ENCODE results near the gene ELP4. TPM values are rescaled to one million over a fixed set of nuclear protein-coding genes. Genes with fewer than 3 reads are reported as not detected.
"Not testable (repeated sequence)": the region's sequence is repeated elsewhere in the genome, so short reads cannot be mapped to it uniquely, and the experiment has no call there.

ELP4 gene
- total RNA-seq, 2 donors from 2014 or later: 22.7 to 30.0 TPM

DNA sequence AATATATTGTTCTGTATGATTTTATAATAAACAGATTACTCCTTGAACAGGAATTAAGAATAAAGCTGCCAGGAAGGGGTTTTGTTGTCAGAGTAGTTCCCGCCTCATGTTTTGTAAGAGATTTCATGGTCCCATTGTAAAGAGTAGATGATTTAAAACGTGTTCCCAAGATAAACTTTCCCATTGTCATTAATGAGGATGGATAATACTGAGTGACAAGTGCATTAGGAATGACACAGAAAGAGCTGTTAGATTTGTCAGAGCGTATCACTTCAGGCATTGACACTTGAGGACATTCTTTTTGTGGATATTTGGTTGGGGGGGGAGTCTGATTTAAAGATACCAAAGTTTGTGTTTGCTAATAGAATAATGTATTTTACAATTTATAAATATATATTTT, 154.6 kb downstream of the ELP4 start:
- Mint-ChIP-seq H3K27ac (no peak overlapping the region), H3K27me3 (ENCODE audit: low read depth) (no peaks in the 10 kb centered on the region), H3K4me1 (ENCODE audit: low read depth) (no peaks in the 10 kb centered on the region), H3K36me3 (ENCODE audit: insufficient read depth in 2 of 2) (no peaks in the 10 kb centered on the region), H3K9me3 (no peaks in the 10 kb centered on the region), H3K4me3 (no peak overlapping the region)
- DNase-seq: no peak
- no peak for ATAC-seq (replicated peaks in 1 of 2)

DNA sequence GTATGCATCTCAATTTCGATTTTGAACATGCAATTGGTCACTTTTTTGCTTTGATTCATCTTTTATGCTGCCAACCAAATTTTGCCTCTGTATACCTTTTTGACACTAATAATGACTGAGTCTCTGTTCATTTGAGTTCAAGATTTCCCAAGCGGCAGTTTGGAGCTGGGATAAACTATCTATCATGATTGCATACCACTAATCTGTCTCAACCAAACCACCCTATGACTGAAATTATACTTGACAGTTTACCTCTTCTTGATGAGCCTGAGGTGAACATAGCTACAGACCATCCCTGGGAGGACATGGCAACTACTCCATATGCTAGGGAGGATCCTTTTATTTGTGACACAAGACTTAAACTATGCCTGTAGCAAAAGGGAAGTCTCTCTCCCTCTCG, 155.4 kb downstream of the ELP4 start:
- Mint-ChIP-seq H3K27me3 (ENCODE audit: low read depth) (no peaks in the 10 kb centered on the region), H3K27ac (no peak overlapping the region), H3K9me3 (peaks cover 0 to 2% of the 10 kb centered on the region in 2 donors), H3K4me3 (no peak overlapping the region), H3K4me1 (ENCODE audit: low read depth) (no peaks in the 10 kb centered on the region), H3K36me3 (ENCODE audit: insufficient read depth in 2 of 2) (no peaks in the 10 kb centered on the region)
- no peak for DNase-seq
- no peak for ATAC-seq (replicated peaks in 1 of 2)

DNA sequence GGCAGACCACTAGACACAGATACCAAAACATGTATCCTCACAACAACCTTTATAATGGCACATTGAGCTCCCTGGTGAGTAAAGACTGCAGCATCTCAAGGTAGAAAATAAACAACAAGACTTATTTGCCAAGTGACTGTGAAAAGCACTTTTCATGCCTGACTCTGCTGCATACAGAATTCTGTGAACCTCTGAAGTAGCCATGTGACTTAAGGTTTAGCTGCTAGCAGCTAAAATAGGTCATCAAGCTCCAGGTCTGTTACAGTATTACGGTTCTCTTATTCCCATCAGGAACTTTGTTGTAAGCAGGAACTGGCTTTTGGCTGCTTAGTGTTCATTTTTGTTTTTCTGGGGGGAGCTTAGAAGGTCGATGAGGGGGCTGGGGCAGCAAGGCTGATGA, 162.1 kb downstream of the ELP4 start:
- no peaks in the 10 kb centered on the region for H3K27me3 Mint-ChIP-seq (ENCODE audit: low read depth)
- H3K4me3 Mint-ChIP-seq: no peak overlapping the region
- H3K27ac Mint-ChIP-seq: no peak overlapping the region
- ATAC-seq (replicated peaks in 1 of 2): no peak
- DNase-seq: no peak
- H3K36me3 Mint-ChIP-seq (ENCODE audit: insufficient read depth in 2 of 2): no peaks in the 10 kb centered on the region
- H3K9me3 Mint-ChIP-seq: peaks cover 0 to 4% of the 10 kb centered on the region in 2 donors
- no peaks in the 10 kb centered on the region for H3K4me1 Mint-ChIP-seq (ENCODE audit: low read depth)

DNA sequence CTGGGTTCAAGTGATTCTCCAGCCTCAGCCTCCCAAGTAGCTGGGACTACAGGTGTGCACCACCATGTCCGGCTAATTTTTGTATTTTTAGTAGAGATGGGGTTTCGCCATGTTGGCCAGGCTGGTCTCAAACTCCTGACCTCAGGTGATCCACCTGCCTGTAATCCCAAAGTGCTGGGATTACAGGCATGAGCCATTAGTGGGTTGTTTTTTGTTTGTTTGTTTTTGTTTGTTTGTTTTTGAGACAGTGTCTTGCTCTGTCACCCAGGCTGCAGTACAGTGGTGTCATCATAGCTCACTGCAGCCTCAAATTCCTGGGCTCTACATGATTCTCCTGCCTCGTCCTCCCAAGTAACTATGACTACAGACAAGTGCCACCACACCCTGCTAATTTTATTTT, 163.5 kb downstream of the ELP4 start:
- not testable (repeated sequence) for H3K27ac Mint-ChIP-seq; DNase-seq; H3K36me3 Mint-ChIP-seq (ENCODE audit: insufficient read depth in 2 of 2); H3K4me1 Mint-ChIP-seq (ENCODE audit: low read depth); H3K9me3 Mint-ChIP-seq; ATAC-seq (replicated peaks in 1 of 2); H3K4me3 Mint-ChIP-seq; H3K27me3 Mint-ChIP-seq (ENCODE audit: low read depth)

DNA sequence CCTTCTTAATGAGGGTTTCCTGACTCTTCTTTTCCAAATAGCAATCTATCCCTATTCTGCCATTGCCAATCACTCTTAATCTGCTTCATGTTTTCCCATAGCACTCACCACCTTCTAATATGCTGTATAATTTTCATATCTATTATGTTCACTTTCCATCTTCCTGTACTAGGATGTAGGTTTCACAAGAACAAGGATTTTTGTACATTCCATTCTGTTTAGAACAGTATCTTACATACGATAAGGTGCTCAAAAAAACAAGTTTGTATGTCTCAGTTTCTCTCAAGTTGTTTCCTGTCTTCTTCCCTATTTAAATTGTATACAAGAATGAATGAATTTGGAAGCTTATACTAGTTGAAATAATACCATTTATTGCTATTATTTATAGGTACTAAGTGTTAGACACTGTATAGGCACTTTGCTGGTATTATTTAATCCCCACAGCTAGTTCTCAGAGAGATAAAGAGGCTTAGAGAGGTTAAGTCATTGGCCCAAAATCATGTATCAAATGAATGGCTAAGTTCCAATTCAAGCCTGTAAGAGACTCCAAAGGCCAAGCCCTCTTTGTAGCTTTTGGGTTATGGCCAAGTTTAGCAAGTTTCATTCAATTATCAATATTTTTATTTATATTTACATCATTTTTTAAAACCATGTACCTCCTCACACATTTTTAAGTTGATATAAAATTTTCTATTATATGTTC, 166.9 kb downstream of the ELP4 start:
- no peaks in the 10 kb centered on the region for H3K4me1 Mint-ChIP-seq (ENCODE audit: low read depth)
- DNase-seq (no peak), ATAC-seq (replicated peaks in 1 of 2) (no peak)
- no peak overlapping the region for H3K4me3 Mint-ChIP-seq
- peaks cover 0 to 1% of the 10 kb centered on the region in 2 donors for H3K9me3 Mint-ChIP-seq
- H3K27me3 Mint-ChIP-seq (ENCODE audit: low read depth): no peaks in the 10 kb centered on the region
- peak overlapping the region; percentile 44 for H3K27ac Mint-ChIP-seq
- peaks cover 1 to 2% of the 10 kb centered on the region in 2 donors for H3K36me3 Mint-ChIP-seq (ENCODE audit: insufficient read depth in 2 of 2)

DNA sequence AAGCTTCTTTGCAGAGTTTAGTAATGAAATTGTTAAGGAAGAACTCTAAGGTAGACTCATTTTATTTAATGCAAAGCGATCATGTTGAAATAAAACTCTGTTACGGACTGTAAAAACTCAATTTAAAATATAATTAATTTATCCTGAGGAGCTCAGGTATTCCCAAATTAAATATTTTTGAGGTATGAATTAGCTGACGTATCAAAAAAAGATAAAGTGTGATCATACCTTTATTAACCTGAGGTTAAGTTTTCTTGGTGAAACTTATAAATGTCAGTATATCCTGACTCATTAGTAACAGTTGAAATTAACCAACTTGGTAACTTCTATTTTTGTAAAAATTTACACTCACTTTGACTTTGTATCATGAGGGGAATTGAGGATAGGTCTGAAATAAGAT, 171.2 kb downstream of the ELP4 start:
- Mint-ChIP-seq H3K4me1 (ENCODE audit: low read depth) (no peaks in the 10 kb centered on the region), H3K9me3 (peaks cover 0 to under 1% of the 10 kb centered on the region in 2 donors), H3K27ac (no peak overlapping the region), H3K36me3 (ENCODE audit: insufficient read depth in 2 of 2) (peaks cover 1 to 2% of the 10 kb centered on the region in 2 donors), H3K27me3 (ENCODE audit: low read depth) (no peaks in the 10 kb centered on the region), H3K4me3 (no peak overlapping the region)
- DNase-seq: no peak
- no peak for ATAC-seq (replicated peaks in 1 of 2)

DNA sequence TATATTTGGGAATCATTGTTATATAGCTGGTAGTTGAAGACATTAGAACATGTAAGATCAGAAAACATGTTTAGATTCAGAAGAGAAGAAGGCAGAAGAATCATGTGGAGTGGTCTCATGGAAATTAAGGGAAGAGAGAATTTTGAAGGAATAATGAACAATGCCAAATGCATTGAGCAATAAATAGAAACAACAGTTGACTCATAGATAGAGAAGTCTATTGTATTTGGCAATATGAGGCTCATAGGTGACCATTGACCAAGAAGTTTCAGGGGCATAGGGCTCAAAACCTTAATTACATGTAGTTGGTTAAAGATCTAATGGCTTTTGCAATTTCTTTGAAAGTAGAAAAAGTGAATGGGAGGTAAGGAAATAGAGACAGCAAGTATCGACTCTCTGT, 177.7 kb downstream of the ELP4 start:
- no peaks in the 10 kb centered on the region for H3K27me3 Mint-ChIP-seq (ENCODE audit: low read depth)
- ATAC-seq (replicated peaks in 1 of 2): no peak
- no peaks in the 10 kb centered on the region for H3K36me3 Mint-ChIP-seq (ENCODE audit: insufficient read depth in 2 of 2)
- no peaks in the 10 kb centered on the region for H3K4me1 Mint-ChIP-seq (ENCODE audit: low read depth)
- H3K9me3 Mint-ChIP-seq: no peaks in the 10 kb centered on the region
- H3K27ac Mint-ChIP-seq: no peak overlapping the region
- DNase-seq: no peak
- H3K4me3 Mint-ChIP-seq: no peak overlapping the region

DNA sequence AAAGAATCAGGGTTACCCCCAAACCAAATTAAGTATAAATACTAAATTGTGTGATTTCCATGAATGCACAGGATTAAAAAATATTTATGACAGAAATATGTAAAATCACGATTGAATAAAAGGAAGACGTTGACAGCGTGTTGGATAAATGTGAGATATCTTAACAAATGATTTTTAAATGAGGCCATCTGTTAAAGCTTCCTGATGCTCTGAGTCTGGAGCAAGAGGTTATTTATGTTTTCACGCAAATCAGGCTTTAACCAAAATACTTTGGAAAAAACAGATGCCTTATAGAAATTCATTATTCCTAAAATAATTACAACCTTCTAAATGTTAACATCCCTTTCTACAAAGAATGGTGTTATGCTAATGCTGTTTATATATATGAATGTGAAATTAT, 178.3 kb downstream of the ELP4 start:
- Mint-ChIP-seq H3K27ac (no peak overlapping the region), H3K9me3 (no peaks in the 10 kb centered on the region), H3K36me3 (ENCODE audit: insufficient read depth in 2 of 2) (peaks cover 0 to 2% of the 10 kb centered on the region in 2 donors), H3K27me3 (ENCODE audit: low read depth) (no peaks in the 10 kb centered on the region), H3K4me1 (ENCODE audit: low read depth) (no peaks in the 10 kb centered on the region), H3K4me3 (no peak overlapping the region)
- DNase-seq: no peak
- no peak for ATAC-seq (replicated peaks in 1 of 2)

DNA sequence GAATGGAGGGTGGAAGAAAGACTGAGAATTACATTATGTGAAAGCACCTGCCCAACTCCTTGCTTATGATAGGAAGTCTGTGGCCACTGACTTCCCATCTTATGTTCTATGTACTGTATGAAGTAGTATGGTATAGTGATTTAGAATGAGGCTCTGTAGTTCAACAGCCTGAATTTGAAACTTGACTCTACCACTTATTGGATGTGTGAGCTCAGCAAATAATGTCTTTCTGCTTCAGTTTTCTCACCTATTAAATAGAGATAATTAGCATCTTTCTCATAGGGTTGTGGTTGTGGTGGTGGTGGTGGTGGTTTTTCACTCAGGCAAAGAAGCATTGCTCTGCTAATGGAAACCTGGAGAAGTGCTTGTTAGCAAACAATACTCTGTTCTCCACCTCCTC, 180.0 kb downstream of the ELP4 start:
- Mint-ChIP-seq H3K4me3 (no peak overlapping the region), H3K9me3 (peaks cover 0 to 2% of the 10 kb centered on the region in 2 donors), H3K27ac (no peak overlapping the region), H3K27me3 (ENCODE audit: low read depth) (no peaks in the 10 kb centered on the region), H3K36me3 (ENCODE audit: insufficient read depth in 2 of 2) (peaks cover 0 to 3% of the 10 kb centered on the region in 2 donors), H3K4me1 (ENCODE audit: low read depth) (no peaks in the 10 kb centered on the region)
- ATAC-seq (replicated peaks in 1 of 2): no peak
- no peak for DNase-seq

DNA sequence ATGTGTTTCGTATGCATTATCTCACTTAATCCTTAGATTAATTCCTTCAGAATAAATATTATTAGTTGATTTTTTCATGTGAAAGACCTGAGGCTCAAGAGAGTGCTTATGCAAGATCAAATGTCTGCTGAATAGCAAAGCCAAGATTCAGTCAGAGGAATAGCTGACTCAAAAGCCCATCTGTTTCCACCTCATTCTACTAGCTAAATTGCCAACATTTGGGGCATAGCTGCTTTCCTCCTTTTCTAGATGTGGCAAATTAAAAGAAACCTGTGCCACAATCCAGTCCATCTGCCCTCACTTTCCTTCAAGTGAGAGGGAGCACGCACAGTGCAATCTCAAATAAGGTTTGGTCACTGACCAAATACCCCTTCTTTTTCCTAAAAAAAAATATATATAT, 180.5 kb downstream of the ELP4 start:
- DNase-seq (no peak), ATAC-seq (replicated peaks in 1 of 2) (no peak)
- Mint-ChIP-seq H3K4me1 (ENCODE audit: low read depth) (no peaks in the 10 kb centered on the region), H3K27me3 (ENCODE audit: low read depth) (no peaks in the 10 kb centered on the region), H3K36me3 (ENCODE audit: insufficient read depth in 2 of 2) (peaks cover 0 to 3% of the 10 kb centered on the region in 2 donors), H3K27ac (no peak overlapping the region), H3K9me3 (peaks cover 0 to 2% of the 10 kb centered on the region in 2 donors), H3K4me3 (no peak overlapping the region)

DNA sequence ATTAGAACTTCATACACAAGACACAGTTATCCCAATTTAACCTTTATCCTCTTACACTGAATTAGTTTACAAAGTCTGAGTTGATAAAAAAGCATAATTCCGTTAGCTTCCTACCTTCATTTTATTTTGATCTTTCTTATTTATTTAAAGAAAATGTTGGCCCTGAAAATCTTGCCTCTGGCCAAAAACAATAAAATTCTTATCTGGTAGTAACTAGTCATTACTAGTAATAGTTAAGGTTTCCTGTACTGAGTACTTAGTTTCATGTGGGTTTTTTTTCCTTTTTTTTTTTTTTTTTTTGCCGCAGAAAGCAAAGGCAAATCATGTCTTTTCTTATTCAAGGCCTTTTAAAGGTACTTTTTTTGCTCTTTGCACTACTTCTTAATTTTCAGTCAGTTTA, 180.9 kb downstream of the ELP4 start:
- ATAC-seq (replicated peaks in 1 of 2): no peak
- H3K4me3 Mint-ChIP-seq: no peak overlapping the region
- H3K9me3 Mint-ChIP-seq: peaks cover 0 to 2% of the 10 kb centered on the region in 2 donors
- no peaks in the 10 kb centered on the region for H3K27me3 Mint-ChIP-seq (ENCODE audit: low read depth)
- DNase-seq: no peak
- H3K27ac Mint-ChIP-seq: no peak overlapping the region
- peaks cover 0 to 3% of the 10 kb centered on the region in 2 donors for H3K36me3 Mint-ChIP-seq (ENCODE audit: insufficient read depth in 2 of 2)
- H3K4me1 Mint-ChIP-seq (ENCODE audit: low read depth): no peaks in the 10 kb centered on the region

DNA sequence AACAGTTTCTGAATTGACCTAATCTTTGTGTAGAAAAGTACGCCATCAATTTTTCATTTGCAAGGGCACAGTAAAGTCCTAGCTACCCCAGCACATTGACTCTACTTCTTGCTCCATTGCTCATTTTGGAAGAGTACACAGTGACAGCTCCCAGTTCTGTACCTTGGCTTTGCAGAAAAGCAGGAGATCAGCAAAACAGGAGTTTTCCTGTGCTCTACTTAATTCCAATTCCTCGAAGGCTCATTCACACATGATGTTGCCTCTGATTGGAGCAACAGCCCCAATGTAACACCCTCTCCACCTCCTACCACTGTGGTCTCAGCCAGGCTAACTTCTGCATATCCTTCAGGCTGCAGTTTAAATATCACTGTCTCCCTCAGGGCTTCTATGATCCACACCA, 182.9 kb downstream of the ELP4 start:
- H3K4me3 Mint-ChIP-seq: no peak overlapping the region
- peaks cover 7% of the 10 kb centered on the region for H3K4me1 Mint-ChIP-seq (ENCODE audit: low read depth)
- DNase-seq (no peak), ATAC-seq (replicated peaks in 1 of 2) (no peak)
- H3K27me3 Mint-ChIP-seq (ENCODE audit: low read depth): no peaks in the 10 kb centered on the region
- H3K27ac Mint-ChIP-seq: no peak overlapping the region
- peaks cover 0 to 3% of the 10 kb centered on the region in 2 donors for H3K36me3 Mint-ChIP-seq (ENCODE audit: insufficient read depth in 2 of 2)
- peaks cover 2% of the 10 kb centered on the region in 2 donors for H3K9me3 Mint-ChIP-seq

DNA sequence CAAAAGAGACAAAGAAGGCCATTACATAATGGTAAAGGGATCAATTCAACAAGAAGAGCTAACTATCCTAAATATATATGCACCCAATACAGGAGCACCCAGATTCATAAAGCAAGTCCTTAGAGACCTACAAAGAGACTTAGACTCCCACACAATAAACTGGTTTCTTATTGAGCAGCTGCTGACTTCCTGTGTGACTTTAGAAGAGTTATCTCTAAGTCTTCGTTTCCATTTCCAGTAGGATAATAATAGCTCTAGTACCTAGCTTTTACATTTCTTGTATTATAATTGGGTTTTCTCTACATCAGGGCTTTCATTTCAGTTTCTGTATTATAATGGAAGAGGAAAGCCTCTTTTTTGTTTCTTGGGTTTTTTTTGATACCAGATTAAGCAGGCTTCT, 187.5 kb downstream of the ELP4 start:
- not testable (repeated sequence) for ATAC-seq (replicated peaks in 1 of 2); H3K9me3 Mint-ChIP-seq; H3K36me3 Mint-ChIP-seq (ENCODE audit: insufficient read depth in 2 of 2); H3K27me3 Mint-ChIP-seq (ENCODE audit: low read depth); H3K4me3 Mint-ChIP-seq; H3K27ac Mint-ChIP-seq; DNase-seq; H3K4me1 Mint-ChIP-seq (ENCODE audit: low read depth)

DNA sequence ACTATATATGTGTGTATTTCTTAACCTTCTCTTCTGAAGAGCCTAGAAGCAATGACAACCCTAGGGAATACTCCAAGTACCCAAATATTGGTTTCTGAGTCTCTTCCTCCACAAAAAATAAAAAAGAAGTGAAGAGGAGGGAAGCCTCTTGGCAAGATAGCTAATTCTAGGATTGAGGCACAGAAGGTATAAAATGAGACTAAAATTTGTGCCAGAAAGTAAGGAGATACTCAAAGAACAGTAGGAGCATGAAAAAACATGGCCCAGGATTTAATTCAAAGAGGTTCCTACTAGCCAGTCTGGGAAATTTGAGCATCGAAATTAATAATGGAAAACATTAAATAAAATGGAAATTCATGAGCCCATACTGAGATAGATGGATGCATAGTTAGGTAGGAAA, 189.5 kb downstream of the ELP4 start:
- ATAC-seq (replicated peaks in 1 of 2) (no peak), DNase-seq (no peak)
- no peak overlapping the region for H3K4me3 Mint-ChIP-seq
- peaks cover 7% of the 10 kb centered on the region for H3K4me1 Mint-ChIP-seq (ENCODE audit: low read depth)
- H3K36me3 Mint-ChIP-seq (ENCODE audit: insufficient read depth in 2 of 2): peaks cover 0 to under 1% of the 10 kb centered on the region in 2 donors
- H3K27me3 Mint-ChIP-seq (ENCODE audit: low read depth): no peaks in the 10 kb centered on the region
- no peak overlapping the region for H3K27ac Mint-ChIP-seq
- peaks cover 0 to 2% of the 10 kb centered on the region in 2 donors for H3K9me3 Mint-ChIP-seq

All from activated T-cell treated with anti-CD3 and anti-CD28 coated beads, Interleukin-2, amount 50 U/mL, for 72 hours (primary cell).